HEK293 (cell line): ENCODE measurements around the gene DCUN1D1.
A peak's percentile ranks its signal among the peaks of the same experiment; 100 is the strongest.

ENCODE experiments used
- CTCF ChIA-PET: fragments of 350-600 bp; formaldehyde crosslinking; extraction: SDS; loops from one replicate; lab custom pipeline; 2021; ENCODE audit warnings: antibody characterized with exemption; lab: Yijun Ruan, JAX
- POLR2A ChIA-PET: fragments of 300-600 bp; formaldehyde crosslinking; extraction: SDS; loops from one replicate; lab custom pipeline; 2020; ENCODE audit warnings: antibody characterized with exemption, inconsistent platforms; lab: Yijun Ruan, JAX
- H3K27ac ChIP-seq: fragments of 200-500 bp; sonication (Bioruptor generic); 2 replicates; pipeline ENCODE4 v1.5.1; 2014; ENCODE audit warnings: low read depth, low read length, control low read depth, inconsistent platforms; ENCODE audit errors: extremely low read depth
- H3K36me3 ChIP-seq, 2 experiments: fragments of 200-500 bp in 1 of 2; sonication (Bioruptor generic) in 1 of 2; 1 replicate in 1 of 2; 2 replicates in 1 of 2; pipeline ENCODE4 v1.5.1; 2014 to 2017; ENCODE audit warnings: inconsistent platforms in 2 of 2, low read length in 2 of 2; ENCODE audit not compliant: control insufficient read depth in 2 of 2, insufficient read depth in 1 of 2
- H3K4me1 ChIP-seq: fragments of 200-500 bp; sonication (Bioruptor generic); 2 replicates; pipeline ENCODE4 v1.5.1; 2014; ENCODE audit warnings: mild to moderate bottlenecking, low read length, inconsistent platforms; ENCODE audit not compliant: control insufficient read depth, insufficient read depth
- H3K4me3 ChIP-seq: 2 replicates; pipeline ENCODE4 v1.5.1; 2011; ENCODE audit warnings: low read depth, mild to moderate bottlenecking, control low read depth, low read length, moderate library complexity
- H3K9me3 ChIP-seq: fragments of 200-500 bp; sonication (Bioruptor generic); 2 replicates; pipeline ENCODE4 v1.5.1; 2014; ENCODE audit warnings: low read depth, low read length, inconsistent platforms; ENCODE audit not compliant: control insufficient read depth, insufficient read depth
- GLIS2 ChIP-seq: fragments of 450-650 bp; formaldehyde crosslinking; IDR thresholded peaks from 2 replicates; pipeline ENCODE4 v1.5.1; 2016; ENCODE audit warnings: missing biosample characterization, missing genetic modification characterization
- PRDM1 ChIP-seq: fragments of 450-650 bp; formaldehyde crosslinking; IDR thresholded peaks from 2 replicates; pipeline ENCODE4; 2016; ENCODE audit warnings: missing biosample characterization, missing genetic modification characterization
- RBAK ChIP-seq: fragments of 450-650 bp; formaldehyde crosslinking; IDR thresholded peaks from 2 replicates; pipeline ENCODE4 v1.5.1; 2016; ENCODE audit warnings: missing biosample characterization, missing genetic modification characterization
- YY2 ChIP-seq: fragments of 450-650 bp; formaldehyde crosslinking; IDR thresholded peaks from 2 replicates; pipeline ENCODE4 v1.5.1; 2016; ENCODE audit warnings: missing biosample characterization, missing genetic modification characterization
- ZNF248 ChIP-seq: fragments of 450-650 bp; formaldehyde crosslinking; IDR thresholded peaks from 2 replicates; pipeline ENCODE4 v1.5.1; 2017; ENCODE audit warnings: missing biosample characterization, missing genetic modification characterization
- ZNF366 ChIP-seq: fragments of 450-650 bp; formaldehyde crosslinking; conservative IDR thresholded peaks from 2 replicates; pipeline ENCODE4 v1.5.1; 2016; ENCODE audit warnings: missing biosample characterization, missing genetic modification characterization
- ZNF416 ChIP-seq: fragments of 450-650 bp; formaldehyde crosslinking; IDR thresholded peaks from 2 replicates; pipeline ENCODE4 v1.5.1; 2016; ENCODE audit warnings: missing biosample characterization, missing genetic modification characterization
- ZNF473 ChIP-seq: fragments of 450-650 bp; formaldehyde crosslinking; IDR thresholded peaks from 2 replicates; pipeline ENCODE4 v1.5.1; 2017; ENCODE audit warnings: missing biosample characterization, missing genetic modification characterization
- ZNF660 ChIP-seq: fragments of 450-650 bp; IDR thresholded peaks from 2 replicates; pipeline ENCODE4 v1.5.1; 2018; ENCODE audit warnings: missing biosample characterization, mild to moderate bottlenecking, missing genetic modification characterization
- ZNF843 ChIP-seq: fragments of 450-650 bp; formaldehyde crosslinking; IDR thresholded peaks from 2 replicates; pipeline ENCODE4 v1.5.1; 2016; ENCODE audit warnings: missing biosample characterization, missing genetic modification characterization
- TF ChIP-seq, protein P1 (sequence below): fragments of 450-650 bp; formaldehyde crosslinking; IDR thresholded peaks from 2 replicates; pipeline ENCODE4 v1.5.1; 2016; ENCODE audit warnings: missing biosample characterization, missing genetic modification characterization
- TF ChIP-seq, protein P2 (sequence below): fragments of 450-650 bp; formaldehyde crosslinking; IDR thresholded peaks from 2 replicates; pipeline ENCODE4 v1.5.1; 2016; ENCODE audit warnings: missing biosample characterization, missing genetic modification characterization
- TF ChIP-seq, protein P3 (sequence below): sonication (generic); formaldehyde crosslinking; IDR thresholded peaks from 2 replicates; pipeline ENCODE4 v1.8.1; 2022; ENCODE audit warnings: mild to moderate bottlenecking, moderate library complexity, missing genetic modification reagents
- TF ChIP-seq, protein P4 (sequence below): fragments of 450-650 bp; formaldehyde crosslinking; IDR thresholded peaks from 2 replicates; pipeline ENCODE4 v1.5.1; 2016; ENCODE audit warnings: missing biosample characterization, missing genetic modification characterization, low read depth
- TF ChIP-seq, protein P5 (sequence below): fragments of 450-650 bp; formaldehyde crosslinking; IDR thresholded peaks from 2 replicates; pipeline ENCODE4 v1.5.1; 2017; ENCODE audit warnings: missing biosample characterization, missing genetic modification characterization
- TF ChIP-seq, protein P6 (sequence below): fragments of 450-650 bp; formaldehyde crosslinking; IDR thresholded peaks from 2 replicates; pipeline ENCODE4 v1.5.1; 2016; ENCODE audit warnings: missing biosample characterization, missing genetic modification characterization, low read depth

The DCUN1D1 gene

DNA sequence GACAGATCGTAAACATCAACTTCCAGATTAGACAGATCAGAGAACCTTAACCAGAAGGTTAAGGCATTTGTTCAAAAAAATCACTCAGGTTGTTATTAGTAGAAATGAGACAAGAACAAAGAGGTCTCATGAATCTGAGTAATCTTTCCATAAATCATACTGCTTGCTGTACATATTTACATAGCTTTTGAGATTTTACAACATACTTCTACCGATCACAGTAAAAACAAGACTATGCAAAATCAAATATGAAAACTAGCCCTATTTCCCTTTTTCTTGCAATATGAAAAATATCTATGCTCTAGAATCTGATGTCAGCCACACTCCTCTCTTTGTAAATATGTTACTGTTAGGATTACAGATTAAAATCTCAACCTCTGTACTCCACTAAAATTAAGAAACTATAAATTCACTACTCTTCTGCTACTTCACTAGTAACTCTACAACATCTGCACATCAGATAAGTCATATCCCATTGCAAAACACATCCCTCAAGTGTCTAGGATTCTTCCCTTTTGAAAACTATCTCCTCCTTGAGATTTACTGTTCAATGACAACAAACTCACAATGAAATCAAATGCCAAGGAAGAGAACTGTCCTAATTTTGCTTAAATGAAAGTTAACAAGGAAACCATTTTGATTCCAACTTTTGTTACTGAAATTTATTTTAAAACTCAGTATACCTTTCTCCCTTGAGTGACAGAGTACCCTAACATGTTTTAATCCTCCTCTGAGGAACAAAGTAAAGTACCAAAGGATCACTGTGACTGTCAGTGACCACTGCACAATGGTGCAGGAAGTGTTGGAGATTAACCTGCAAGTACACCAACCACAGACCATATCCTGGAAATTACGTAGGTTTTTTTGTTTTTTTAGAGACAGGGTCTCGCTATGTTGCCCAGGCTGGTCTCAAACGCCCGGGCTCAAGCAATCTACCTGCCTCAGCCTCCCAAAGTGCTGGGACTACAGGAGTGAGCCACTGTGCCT lies 12.8 kb downstream of the DCUN1D1 start:
- ChIA-PET CTCF (no interaction called here), POLR2A (no interaction called here)
- TF ChIP-seq, protein P1, sequence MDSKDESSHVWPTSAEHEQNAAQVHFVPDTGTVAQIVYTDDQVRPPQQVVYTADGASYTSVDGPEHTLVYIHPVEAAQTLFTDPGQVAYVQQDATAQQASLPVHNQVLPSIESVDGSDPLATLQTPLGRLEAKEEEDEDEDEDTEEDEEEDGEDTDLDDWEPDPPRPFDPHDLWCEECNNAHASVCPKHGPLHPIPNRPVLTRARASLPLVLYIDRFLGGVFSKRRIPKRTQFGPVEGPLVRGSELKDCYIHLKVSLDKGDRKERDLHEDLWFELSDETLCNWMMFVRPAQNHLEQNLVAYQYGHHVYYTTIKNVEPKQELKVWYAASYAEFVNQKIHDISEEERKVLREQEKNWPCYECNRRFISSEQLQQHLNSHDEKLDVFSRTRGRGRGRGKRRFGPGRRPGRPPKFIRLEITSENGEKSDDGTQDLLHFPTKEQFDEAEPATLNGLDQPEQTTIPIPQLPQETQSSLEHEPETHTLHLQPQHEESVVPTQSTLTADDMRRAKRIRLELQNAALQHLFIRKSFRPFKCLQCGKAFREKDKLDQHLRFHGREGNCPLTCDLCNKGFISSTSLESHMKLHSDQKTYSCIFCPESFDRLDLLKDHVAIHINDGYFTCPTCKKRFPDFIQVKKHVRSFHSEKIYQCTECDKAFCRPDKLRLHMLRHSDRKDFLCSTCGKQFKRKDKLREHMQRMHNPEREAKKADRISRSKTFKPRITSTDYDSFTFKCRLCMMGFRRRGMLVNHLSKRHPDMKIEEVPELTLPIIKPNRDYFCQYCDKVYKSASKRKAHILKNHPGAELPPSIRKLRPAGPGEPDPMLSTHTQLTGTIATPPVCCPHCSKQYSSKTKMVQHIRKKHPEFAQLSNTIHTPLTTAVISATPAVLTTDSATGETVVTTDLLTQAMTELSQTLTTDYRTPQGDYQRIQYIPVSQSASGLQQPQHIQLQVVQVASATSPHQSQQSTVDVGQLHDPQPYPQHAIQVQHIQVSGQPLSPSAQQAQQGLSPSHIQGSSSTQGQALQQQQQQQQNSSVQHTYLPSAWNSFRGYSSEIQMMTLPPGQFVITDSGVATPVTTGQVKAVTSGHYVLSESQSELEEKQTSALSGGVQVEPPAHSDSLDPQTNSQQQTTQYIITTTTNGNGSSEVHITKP (tag by site-specific recombination) = no peak
- TF ChIP-seq, protein P2, sequence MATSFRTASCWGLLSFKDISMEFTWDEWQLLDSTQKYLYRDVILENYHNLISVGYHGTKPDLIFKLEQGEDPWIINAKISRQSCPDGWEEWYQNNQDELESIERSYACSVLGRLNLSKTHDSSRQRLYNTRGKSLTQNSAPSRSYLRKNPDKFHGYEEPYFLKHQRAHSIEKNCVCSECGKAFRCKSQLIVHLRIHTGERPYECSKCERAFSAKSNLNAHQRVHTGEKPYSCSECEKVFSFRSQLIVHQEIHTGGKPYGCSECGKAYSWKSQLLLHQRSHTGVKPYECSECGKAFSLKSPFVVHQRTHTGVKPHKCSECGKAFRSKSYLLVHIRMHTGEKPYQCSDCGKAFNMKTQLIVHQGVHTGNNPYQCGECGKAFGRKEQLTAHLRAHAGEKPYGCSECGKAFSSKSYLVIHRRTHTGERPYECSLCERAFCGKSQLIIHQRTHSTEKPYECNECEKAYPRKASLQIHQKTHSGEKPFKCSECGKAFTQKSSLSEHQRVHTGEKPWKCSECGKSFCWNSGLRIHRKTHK (tag by site-specific recombination) = no peak
- TF ChIP-seq RBAK (tag by site-specific recombination) = no peak
- TF ChIP-seq GLIS2 = no peak
- TF ChIP-seq, protein P3, sequence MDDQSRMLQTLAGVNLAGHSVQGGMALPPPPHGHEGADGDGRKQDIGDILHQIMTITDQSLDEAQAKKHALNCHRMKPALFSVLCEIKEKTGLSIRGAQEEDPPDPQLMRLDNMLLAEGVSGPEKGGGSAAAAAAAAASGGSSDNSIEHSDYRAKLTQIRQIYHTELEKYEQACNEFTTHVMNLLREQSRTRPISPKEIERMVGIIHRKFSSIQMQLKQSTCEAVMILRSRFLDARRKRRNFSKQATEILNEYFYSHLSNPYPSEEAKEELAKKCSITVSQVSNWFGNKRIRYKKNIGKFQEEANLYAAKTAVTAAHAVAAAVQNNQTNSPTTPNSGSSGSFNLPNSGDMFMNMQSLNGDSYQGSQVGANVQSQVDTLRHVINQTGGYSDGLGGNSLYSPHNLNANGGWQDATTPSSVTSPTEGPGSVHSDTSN (CRISPR knock-in tag) = no peak
- TF ChIP-seq, protein P4, sequence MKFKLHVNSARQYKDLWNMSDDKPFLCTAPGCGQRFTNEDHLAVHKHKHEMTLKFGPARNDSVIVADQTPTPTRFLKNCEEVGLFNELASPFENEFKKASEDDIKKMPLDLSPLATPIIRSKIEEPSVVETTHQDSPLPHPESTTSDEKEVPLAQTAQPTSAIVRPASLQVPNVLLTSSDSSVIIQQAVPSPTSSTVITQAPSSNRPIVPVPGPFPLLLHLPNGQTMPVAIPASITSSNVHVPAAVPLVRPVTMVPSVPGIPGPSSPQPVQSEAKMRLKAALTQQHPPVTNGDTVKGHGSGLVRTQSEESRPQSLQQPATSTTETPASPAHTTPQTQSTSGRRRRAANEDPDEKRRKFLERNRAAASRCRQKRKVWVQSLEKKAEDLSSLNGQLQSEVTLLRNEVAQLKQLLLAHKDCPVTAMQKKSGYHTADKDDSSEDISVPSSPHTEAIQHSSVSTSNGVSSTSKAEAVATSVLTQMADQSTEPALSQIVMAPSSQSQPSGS (tag by site-specific recombination) = no peak
- no peak for TF ChIP-seq ZNF660 (tag by site-specific recombination)
- TF ChIP-seq ZNF248 (tag by site-specific recombination) = no peak
- no peak for TF ChIP-seq ZNF473 (tag by site-specific recombination)
- TF ChIP-seq PRDM1 (tag by site-specific recombination) = peak; percentile 82
- no peak for TF ChIP-seq ZNF366 (tag by site-specific recombination)
- TF ChIP-seq YY2 = no peak
- TF ChIP-seq, protein P5, sequence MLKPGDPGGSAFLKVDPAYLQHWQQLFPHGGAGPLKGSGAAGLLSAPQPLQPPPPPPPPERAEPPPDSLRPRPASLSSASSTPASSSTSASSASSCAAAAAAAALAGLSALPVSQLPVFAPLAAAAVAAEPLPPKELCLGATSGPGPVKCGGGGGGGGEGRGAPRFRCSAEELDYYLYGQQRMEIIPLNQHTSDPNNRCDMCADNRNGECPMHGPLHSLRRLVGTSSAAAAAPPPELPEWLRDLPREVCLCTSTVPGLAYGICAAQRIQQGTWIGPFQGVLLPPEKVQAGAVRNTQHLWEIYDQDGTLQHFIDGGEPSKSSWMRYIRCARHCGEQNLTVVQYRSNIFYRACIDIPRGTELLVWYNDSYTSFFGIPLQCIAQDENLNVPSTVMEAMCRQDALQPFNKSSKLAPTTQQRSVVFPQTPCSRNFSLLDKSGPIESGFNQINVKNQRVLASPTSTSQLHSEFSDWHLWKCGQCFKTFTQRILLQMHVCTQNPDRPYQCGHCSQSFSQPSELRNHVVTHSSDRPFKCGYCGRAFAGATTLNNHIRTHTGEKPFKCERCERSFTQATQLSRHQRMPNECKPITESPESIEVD = 0 out of 2 replicates have a peak, but pooled peaks have one; percentile 56
- no peak for TF ChIP-seq ZNF416
- TF ChIP-seq ZNF843 (tag by site-specific recombination) = no peak
- TF ChIP-seq, protein P6, sequence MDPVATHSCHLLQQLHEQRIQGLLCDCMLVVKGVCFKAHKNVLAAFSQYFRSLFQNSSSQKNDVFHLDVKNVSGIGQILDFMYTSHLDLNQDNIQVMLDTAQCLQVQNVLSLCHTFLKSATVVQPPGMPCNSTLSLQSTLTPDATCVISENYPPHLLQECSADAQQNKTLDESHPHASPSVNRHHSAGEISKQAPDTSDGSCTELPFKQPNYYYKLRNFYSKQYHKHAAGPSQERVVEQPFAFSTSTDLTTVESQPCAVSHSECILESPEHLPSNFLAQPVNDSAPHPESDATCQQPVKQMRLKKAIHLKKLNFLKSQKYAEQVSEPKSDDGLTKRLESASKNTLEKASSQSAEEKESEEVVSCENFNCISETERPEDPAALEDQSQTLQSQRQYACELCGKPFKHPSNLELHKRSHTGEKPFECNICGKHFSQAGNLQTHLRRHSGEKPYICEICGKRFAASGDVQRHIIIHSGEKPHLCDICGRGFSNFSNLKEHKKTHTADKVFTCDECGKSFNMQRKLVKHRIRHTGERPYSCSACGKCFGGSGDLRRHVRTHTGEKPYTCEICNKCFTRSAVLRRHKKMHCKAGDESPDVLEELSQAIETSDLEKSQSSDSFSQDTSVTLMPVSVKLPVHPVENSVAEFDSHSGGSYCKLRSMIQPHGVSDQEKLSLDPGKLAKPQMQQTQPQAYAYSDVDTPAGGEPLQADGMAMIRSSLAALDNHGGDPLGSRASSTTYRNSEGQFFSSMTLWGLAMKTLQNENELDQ (tag by site-specific recombination) = no peak
- H3K4me3 ChIP-seq = no peak overlapping the region
- H3K4me1 ChIP-seq = 0 out of 2 replicates have a peak, but pooled peaks cover 3% of the 10 kb centered on the region
- H3K9me3 ChIP-seq = no peaks in the 10 kb centered on the region
- no peak overlapping the region for H3K27ac ChIP-seq
- H3K36me3 ChIP-seq = no peaks in the 10 kb centered on the region
